IPS-20b (cell line): ENCODE data around the gene SYNJ2BP.

ENCODE experiments used
- H3K27ac ChIP-seq: one replicate; pipeline ENCODE4 v1.5.1; 2013; ENCODE audit warnings: low read length
- H3K27me3 ChIP-seq: 2 replicates; pipeline ENCODE4 v1.6.1; 2013; ENCODE audit warnings: mild to moderate bottlenecking, low read length, inconsistent platforms; ENCODE audit not compliant: insufficient read depth
- H3K36me3 ChIP-seq: 2 replicates; pipeline ENCODE4 v1.6.1; 2013; ENCODE audit warnings: low read depth, mild to moderate bottlenecking, inconsistent platforms, low read length, moderate library complexity; ENCODE audit not compliant: insufficient read depth
- H3K4me1 ChIP-seq: 2 replicates; pipeline ENCODE4 v1.6.1; 2013; ENCODE audit warnings: mild to moderate bottlenecking, control low read depth, inconsistent platforms, low read length, moderate library complexity; ENCODE audit not compliant: insufficient read depth
- H3K4me3 ChIP-seq: 2 replicates; pipeline ENCODE4 v1.5.1; 2013; ENCODE audit warnings: mild to moderate bottlenecking, low read length, inconsistent platforms
- H3K9ac ChIP-seq: 2 replicates; pipeline ENCODE4 v1.6.1; 2013; ENCODE audit warnings: low read depth, mild to moderate bottlenecking, inconsistent platforms, low read length, moderate library complexity
- H3K9me3 ChIP-seq: 2 replicates; pipeline ENCODE4 v1.6.1; 2013; ENCODE audit warnings: mild to moderate bottlenecking, low read depth, low read length, inconsistent platforms; ENCODE audit not compliant: insufficient read depth

The SYNJ2BP gene

GRCh38 chr14:70391493-70392391, 25.1 kb downstream of the SYNJ2BP start:
- H3K4me1 ChIP-seq, result peaks cover 6% of the 10 kb centered on the region; the same call in 1 of the 2 replicates
- peaks cover 8% of the 10 kb centered on the region; the same call in 1 of the 2 replicates for H3K36me3 ChIP-seq
- no peaks in the 10 kb centered on the region for H3K27me3 ChIP-seq
- H3K4me3 ChIP-seq, result no peak overlapping the region
- no peak overlapping the region for H3K9ac ChIP-seq
- no peaks in the 10 kb centered on the region for H3K9me3 ChIP-seq
- H3K27ac ChIP-seq, result no peak overlapping the region

GRCh38 chr14:70382536-70382935, 34.4 kb downstream of the SYNJ2BP start:
- Histone ChIP-seq H3K27ac (no peak overlapping the region), H3K4me1 (no peaks in the 10 kb centered on the region), H3K9me3 (no peaks in the 10 kb centered on the region), H3K9ac (no peak overlapping the region), H3K4me3 (no peak overlapping the region), H3K36me3 (peaks cover 25% of the 10 kb centered on the region; the same call in 1 of the 2 replicates), H3K27me3 (no peaks in the 10 kb centered on the region)

- Histone ChIP-seq H3K27ac (no peak overlapping the region), H3K9ac (no peak overlapping the region), H3K9me3 (no peaks in the 10 kb centered on the region), H3K4me3 (no peak overlapping the region), H3K4me1 (no peaks in the 10 kb centered on the region), H3K27me3 (no peaks in the 10 kb centered on the region), H3K36me3 (peaks cover 20% of the 10 kb centered on the region; the same call in 1 of the 2 replicates)
Measured at GRCh38 chr14:70380824-70381223, 36.1 kb downstream of the SYNJ2BP start.

GRCh38 chr14:70378696-70379095, 38.2 kb downstream of the SYNJ2BP start:
- no peak overlapping the region for H3K9ac ChIP-seq
- peaks cover 40% of the 10 kb centered on the region; the same call in 1 of the 2 replicates for H3K36me3 ChIP-seq
- no peak overlapping the region for H3K4me3 ChIP-seq
- no peak overlapping the region for H3K27ac ChIP-seq
- H3K9me3 ChIP-seq, result no peaks in the 10 kb centered on the region
- H3K27me3 ChIP-seq, result no peaks in the 10 kb centered on the region
- H3K4me1 ChIP-seq, result no peaks in the 10 kb centered on the region
